ENCODE data around the gene MAN2A2. TPM values are rescaled to one million over a fixed set of nuclear protein-coding genes. Genes with fewer than 3 reads are reported as not detected.

MAN2A2 gene
- total RNA-seq, 4 donors from 2014 or later = 46.8 to 109 (median 86.4) TPM

- in situ Hi-C loops (cut with MboI; ENCODE audit: low pct_ligation_motif_present in 1 of 4, low pct_unique_long_range_greater_than_20kb in 1 of 4, low sequenced_read_pairs in 3 of 4) (no loop called here), intact Hi-C loops (cut with DNase I; ENCODE audit: low total_unique reads) (no loop called here)
- H3K36me3 ChIP-seq = no peaks in the 10 kb centered on the region
- H3K4me1 ChIP-seq = peaks cover 30 to 54% (median 48%) of the 10 kb centered on the region in 4 donors
- no peaks in the 10 kb centered on the region for H3K9me3 ChIP-seq
- no peak for DNase-seq
- H3K4me3 ChIP-seq = peak overlapping the region; percentile 74 to 99 (median 95)
- no peaks in the 10 kb centered on the region for H3K27me3 ChIP-seq
- peak overlapping the region; percentile 96 to 97 (median 96) for H3K27ac ChIP-seq
- TF ChIP-seq CTCF (IDR thresholded peaks at IDR 0.05) (no peak), POLR2A (IDR thresholded peaks at IDR 0.05) (no peak), POLR2AphosphoS5 (IDR thresholded peaks at IDR 0.05) (no peak)
- WGBS, 2 donors (ENCODE audit: low coverage in 1 of 2) = 26 to 47% methylated on average over 5 to 19 of the region's 19 CpGs
These were observed 32.6 kb upstream of the MAN2A2 start for GRCh38 chr15:90870354-90871138.

- Histone ChIP-seq H3K9me3 (no peaks in the 10 kb centered on the region), H3K36me3 (peaks cover 0 to 2% (median under 1%) of the 10 kb centered on the region in 4 donors), H3K4me1 (peaks cover 30 to 54% (median 48%) of the 10 kb centered on the region in 4 donors), H3K27ac (peak overlapping the region; percentile 96 to 97 (median 96)), H3K27me3 (no peaks in the 10 kb centered on the region), H3K4me3 (peak overlapping the region; percentile 93 to 99 (median 95))
- no peak for TF ChIP-seq POLR2AphosphoS5 (IDR thresholded peaks at IDR 0.05)
- TF ChIP-seq POLR2A (IDR thresholded peaks at IDR 0.05) = peak; percentile 6
- intact Hi-C loops (cut with DNase I; ENCODE audit: low total_unique reads) (no loop called here), in situ Hi-C loops (cut with MboI; ENCODE audit: low pct_ligation_motif_present in 1 of 4, low pct_unique_long_range_greater_than_20kb in 1 of 4, low sequenced_read_pairs in 3 of 4) (no loop called here)
- WGBS, 2 donors (ENCODE audit: low coverage in 1 of 2) = 0% methylated on average over 29 of the region's 71 CpGs; no CpG with 5 or more reads in 1 of the 2 donors
- peak; percentile 41 for DNase-seq
These were observed 31.9 kb upstream of the MAN2A2 start for GRCh38 chr15:90871139-90871715.

- peaks cover 0 to 9% (median 3%) of the 10 kb centered on the region in 4 donors for H3K36me3 ChIP-seq
These were observed 31.2 kb upstream of the MAN2A2 start for GRCh38 chr15:90871716-90872485.

More at GRCh38 chr15:90871716-90872485, 31.2 kb upstream of the MAN2A2 start:
- Histone ChIP-seq H3K4me1 (peaks cover 30 to 54% (median 48%) of the 10 kb centered on the region in 4 donors), H3K27me3 (no peaks in the 10 kb centered on the region), H3K9me3 (no peaks in the 10 kb centered on the region), H3K4me3 (peak overlapping the region; percentile 93 to 99 (median 95)), H3K27ac (peak overlapping the region; percentile 96 to 97 (median 96))
- in situ Hi-C loops (cut with MboI; ENCODE audit: low pct_ligation_motif_present in 1 of 4, low pct_unique_long_range_greater_than_20kb in 1 of 4, low sequenced_read_pairs in 3 of 4) = no loop called here
- DNase-seq = peak; percentile 33
- intact Hi-C loops (cut with DNase I; ENCODE audit: low total_unique reads) = no loop called here
- WGBS, 2 donors (ENCODE audit: low coverage in 1 of 2) = 1% methylated on average over 17 of the region's 77 CpGs; no CpG with 5 or more reads in 1 of the 2 donors
- TF ChIP-seq EP300 (IDR thresholded peaks at IDR 0.05; ENCODE audit: low read depth) = no peak
- no peak for TF ChIP-seq POLR2AphosphoS5 (IDR thresholded peaks at IDR 0.05)
- no peak for TF ChIP-seq CTCF (IDR thresholded peaks at IDR 0.05)
- TF ChIP-seq POLR2A (IDR thresholded peaks at IDR 0.05) = no peak
